HG02623 (cell line): Measurements from ENCODE around the gene PLTP.
"Not testable (repeated sequence)": the region's sequence is repeated elsewhere in the genome, so short reads cannot be mapped to it uniquely, and the experiment has no call there.

Source experiments
- ATAC-seq: cut with Tn5 transposase; IDR thresholded peaks from one replicate; pipeline ENCODE4 v1.9.1; 2021; ENCODE audit warnings: moderate library complexity; ENCODE audit not compliant: unreplicated experiment

PLTP gene

GRCh38 chr20:45901332-45901731 lies 10.6 kb downstream of the PLTP start:
- not testable (repeated sequence) for ATAC-seq

- no peak for ATAC-seq
These were observed 12.7 kb downstream of the PLTP start for GRCh38 chr20:45899046-45899835.

- no peak for ATAC-seq
These were observed 13.7 kb downstream of the PLTP start for GRCh38 chr20:45898285-45898684.

- no peak for ATAC-seq
These were observed 14.3 kb downstream of the PLTP start for GRCh38 chr20:45897692-45898091.

- no peak for ATAC-seq
These were observed 14.7 kb downstream of the PLTP start for GRCh38 chr20:45897289-45897688.

- no peak for ATAC-seq
These were observed 15.3 kb downstream of the PLTP start for GRCh38 chr20:45896641-45897161.

GRCh38 chr20:45894797-45895196 lies 17.2 kb downstream of the PLTP start:
- no peak for ATAC-seq

GRCh38 chr20:45893831-45894230 lies 18.1 kb downstream of the PLTP start:
- ATAC-seq: no peak

GRCh38 chr20:45892828-45893500 lies 19.0 kb downstream of the PLTP start:
- no peak for ATAC-seq

- ATAC-seq: no peak
These were observed 19.7 kb downstream of the PLTP start for GRCh38 chr20:45892049-45892825.

GRCh38 chr20:45890985-45891983 lies 20.7 kb downstream of the PLTP start, which contains the start of the genes CTSA and NEURL2:
Gene CTSA (plus strand): TSS chr20:45891335. CDS start chr20:45891569, 234 bp downstream.
Gene NEURL2 (minus strand): TSS chr20:45891208. CDS start chr20:45890991, 217 bp downstream.
- ATAC-seq: peak; percentile 81

GRCh38 chr20:45890077-45890984 lies 21.6 kb downstream of the PLTP start:
- no peak for ATAC-seq

GRCh38 chr20:45888681-45889080 lies 23.3 kb downstream of the PLTP start:
- ATAC-seq: no peak

GRCh38 chr20:45887346-45887715 lies 24.6 kb downstream of the PLTP start, which contains the start of gene SPATA25:
Gene SPATA25 (minus strand): TSS chr20:45887622. CDS start chr20:45887590, 32 bp downstream.
- ATAC-seq: no peak

GRCh38 chr20:45886590-45887345 lies 25.2 kb downstream of the PLTP start:
- no peak for ATAC-seq

GRCh38 chr20:45883100-45883469 lies 28.9 kb downstream of the PLTP start:
- no peak for ATAC-seq

- no peak for ATAC-seq
These were observed 29.4 kb downstream of the PLTP start for GRCh38 chr20:45882469-45883099.
